Measurements from ENCODE around the gene C16orf95.

DNA sequence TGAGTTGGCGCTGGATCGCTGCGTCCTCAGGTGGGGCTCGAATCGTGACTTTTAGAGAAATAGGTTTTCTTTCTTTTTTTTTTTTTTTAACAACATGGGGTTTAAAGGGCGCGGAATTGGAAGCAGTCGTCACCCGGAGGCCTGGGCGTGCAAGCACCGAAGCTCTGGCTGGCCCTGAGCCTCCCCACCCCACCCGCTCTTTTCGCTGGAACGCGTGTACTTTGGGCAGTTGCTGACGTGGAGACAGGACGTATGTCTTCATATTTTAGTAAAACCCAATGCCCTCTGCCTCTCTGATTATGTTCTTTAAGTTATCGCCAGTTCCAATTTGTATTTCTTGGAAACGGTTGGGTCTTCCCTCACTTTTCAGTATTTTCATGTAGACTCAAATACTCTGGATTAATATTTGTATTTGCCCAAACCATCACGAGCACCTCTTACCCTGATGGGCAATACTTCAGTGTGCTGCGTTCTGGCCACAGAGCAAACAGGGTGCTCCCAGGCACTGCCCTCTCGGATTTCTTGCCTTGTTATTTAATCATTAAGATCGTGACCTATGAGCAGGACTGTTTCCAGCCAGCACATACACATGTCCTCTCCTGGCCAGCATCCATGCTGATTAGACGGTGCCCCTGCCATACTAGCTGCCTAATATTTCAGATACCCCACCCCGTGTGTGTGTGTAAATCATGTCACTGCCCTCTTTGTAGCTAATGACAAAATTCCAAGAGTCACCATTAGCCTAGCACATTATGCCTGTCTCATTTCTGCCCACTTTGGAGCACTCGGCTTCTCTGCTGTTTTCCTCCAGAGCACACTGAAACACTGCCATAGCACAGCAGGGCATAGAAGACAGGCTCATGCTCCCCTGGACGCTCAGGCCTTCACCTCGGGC lies 805 bp upstream of the C16orf95 start:
- TF ChIP-seq, protein P1, sequence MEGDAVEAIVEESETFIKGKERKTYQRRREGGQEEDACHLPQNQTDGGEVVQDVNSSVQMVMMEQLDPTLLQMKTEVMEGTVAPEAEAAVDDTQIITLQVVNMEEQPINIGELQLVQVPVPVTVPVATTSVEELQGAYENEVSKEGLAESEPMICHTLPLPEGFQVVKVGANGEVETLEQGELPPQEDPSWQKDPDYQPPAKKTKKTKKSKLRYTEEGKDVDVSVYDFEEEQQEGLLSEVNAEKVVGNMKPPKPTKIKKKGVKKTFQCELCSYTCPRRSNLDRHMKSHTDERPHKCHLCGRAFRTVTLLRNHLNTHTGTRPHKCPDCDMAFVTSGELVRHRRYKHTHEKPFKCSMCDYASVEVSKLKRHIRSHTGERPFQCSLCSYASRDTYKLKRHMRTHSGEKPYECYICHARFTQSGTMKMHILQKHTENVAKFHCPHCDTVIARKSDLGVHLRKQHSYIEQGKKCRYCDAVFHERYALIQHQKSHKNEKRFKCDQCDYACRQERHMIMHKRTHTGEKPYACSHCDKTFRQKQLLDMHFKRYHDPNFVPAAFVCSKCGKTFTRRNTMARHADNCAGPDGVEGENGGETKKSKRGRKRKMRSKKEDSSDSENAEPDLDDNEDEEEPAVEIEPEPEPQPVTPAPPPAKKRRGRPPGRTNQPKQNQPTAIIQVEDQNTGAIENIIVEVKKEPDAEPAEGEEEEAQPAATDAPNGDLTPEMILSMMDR (IDR thresholded peaks at IDR 0.05; ENCODE audit: poor library complexity), result no peak
- TF ChIP-seq EZH2phosphoT487 (IDR thresholded peaks at IDR 0.05; ENCODE audit: low read depth, severe bottlenecking, unreplicated experiment) (no peak), EZH2 (IDR thresholded peaks at IDR 0.05; ENCODE audit: borderline replicate concordance) (no peak)

Data from hepatocyte (in vitro differentiated cells).